GM12878 (cell line): ENCODE results near the gene SLC6A9. TPM values are rescaled to one million over a fixed set of nuclear protein-coding genes. Genes with fewer than 3 reads are reported as not detected.

Experiments
- ATAC-seq: fragments of 200-7000 bp; cut with Tn5 transposase; 3 replicates; pipeline ENCODE4 v1.9.1; 2020; ENCODE audit warnings: mild to moderate bottlenecking, moderate library complexity
- BruUV-seq: library from RNA; stranded (reverse); fragments of 400-500 nt; replicated peaks from 2 replicates; lab custom pipeline; 2021; lab: Mats Ljungman, UMichigan
- CTCF ChIA-PET: fragments of 300-600 bp; sonication (Branson Sonifier 250); formaldehyde crosslinking; extraction: SDS; loops from one replicate; lab custom pipeline; 2021; ENCODE audit warnings: inconsistent platforms; lab: Yijun Ruan, JAX
- POLR2A ChIA-PET: fragments of 350-600 bp; formaldehyde crosslinking; extraction: SDS; loops from one replicate; lab custom pipeline; 2021; ENCODE audit warnings: inconsistent platforms; lab: Charles Lee
- RAD21 ChIA-PET: fragments of 300-600 bp; sonication (Branson Sonifier 250); formaldehyde crosslinking; loops from one replicate; lab custom pipeline; 2023; ENCODE audit warnings: antibody characterized with exemption; ENCODE audit not compliant: unreplicated experiment; lab: Charles Lee
- SMC1A ChIA-PET: fragments of 300-600 bp; sonication (Branson Sonifier 250); formaldehyde crosslinking; loops from one replicate; lab custom pipeline; 2023; ENCODE audit not compliant: unreplicated experiment, uncharacterized antibody; lab: Charles Lee
- DNase-seq: peaks from one replicate; pipeline ENCODE4 v3.0.0-alpha.2; 2011; ENCODE audit warnings: low read depth, low spot score
- FAIRE-seq: peaks from 3 replicates; lab custom pipeline; 2011; peaks lifted over from hg19 to GRCh38; lab: Jason Lieb, UNC
- H2AFZ ChIP-seq: 2 replicates; pipeline ENCODE4 v1.6.0; 2011; ENCODE audit warnings: low read depth, low read length, control low read depth; ENCODE audit not compliant: control insufficient read depth
- H3K27ac ChIP-seq: 2 replicates; pipeline ENCODE4 v1.5.1; 2011; ENCODE audit warnings: control low read depth; ENCODE audit not compliant: control insufficient read depth, insufficient read depth
- H3K27me3 ChIP-seq, 2 experiments: replicated peaks in 1 of 2; 2 replicates each; pipeline versions ENCODE4 v1.6.0 to v1.6.1; 2011; ENCODE audit warnings: low read length in 1 of 2; ENCODE audit not compliant: control insufficient read depth in 2 of 2, insufficient read depth in 2 of 2
- H3K36me3 ChIP-seq, 2 experiments: 2 replicates each; pipeline ENCODE4 v1.5.1; 2011; ENCODE audit warnings: low read length in 1 of 2; ENCODE audit not compliant: control insufficient read depth in 2 of 2, insufficient read depth in 2 of 2
- H3K4me1 ChIP-seq: 2 replicates; pipeline ENCODE4 v1.6.1; 2011; ENCODE audit warnings: mild to moderate bottlenecking, low read length, moderate library complexity, mixed read lengths; ENCODE audit not compliant: control insufficient read depth, insufficient read depth
- H3K4me2 ChIP-seq: 2 replicates; pipeline ENCODE4 v1.6.0; 2011; ENCODE audit warnings: control low read depth; ENCODE audit not compliant: control insufficient read depth, insufficient read depth
- H3K4me3 ChIP-seq: fragments of 200-600 bp; sonication (generic); 2 replicates; pipeline ENCODE4 v1.5.1; 2016
- H3K79me2 ChIP-seq: 2 replicates; pipeline ENCODE4 v1.6.0; 2011; ENCODE audit warnings: low read length; ENCODE audit not compliant: control insufficient read depth, insufficient read depth
- H3K9ac ChIP-seq: 2 replicates; pipeline ENCODE4 v1.8.0; 2011; ENCODE audit warnings: low read length, control low read depth, mixed read lengths; ENCODE audit not compliant: control insufficient read depth, insufficient read depth
- H3K9me3 ChIP-seq: replicated peaks from 3 replicates; pipeline ENCODE4 v1.5.1; 2011; ENCODE audit warnings: mild to moderate bottlenecking, low read length; ENCODE audit not compliant: control insufficient read depth, insufficient read depth
- H4K20me1 ChIP-seq: 2 replicates; pipeline ENCODE4 v1.6.0; 2011; ENCODE audit not compliant: control insufficient read depth, insufficient read depth
- ATF3 ChIP-seq: IDR thresholded peaks from 2 replicates; pipeline ENCODE4 v1.6.1; 2011; ENCODE audit warnings: low read depth, mild to moderate bottlenecking, low read length, moderate library complexity, borderline replicate concordance; ENCODE audit errors: extremely low read depth
- CTCF ChIP-seq, 3 experiments: IDR thresholded peaks in 2 of 3; conservative IDR thresholded peaks in 1 of 3; 2 replicates each; pipeline ENCODE4 v1.5.1; 2011; ENCODE audit warnings: low read depth in 3 of 3, low read length in 3 of 3, mild to moderate bottlenecking in 3 of 3, control low read depth in 2 of 3, moderate library complexity in 2 of 3, inconsistent platforms in 1 of 3, mixed read lengths in 1 of 3; ENCODE audit not compliant: control insufficient read depth in 2 of 3, insufficient read depth in 1 of 3; ENCODE audit errors: extremely low read depth in 1 of 3
- RAD21 ChIP-seq: IDR thresholded peaks from 2 replicates; pipeline ENCODE4 v1.6.1; 2011; ENCODE audit warnings: mild to moderate bottlenecking, low read depth, low read length, moderate library complexity; ENCODE audit not compliant: insufficient read depth
- SMC3 ChIP-seq: IDR thresholded peaks from 2 replicates; pipeline ENCODE4 v1.6.1; 2011; ENCODE audit warnings: low read length, improper control_type of control experiment, borderline replicate concordance
- TCF12 ChIP-seq: IDR thresholded peaks from 2 replicates; pipeline ENCODE4 v1.6.1; 2011; ENCODE audit warnings: low read depth, mild to moderate bottlenecking, low read length
- WGBS: methylation state at CpG from one replicate; pipeline ENCODE4 v1.1.6; 2016; ENCODE audit warnings: low lambda C conversion rate; ENCODE audit not compliant: insufficient replicate concordance, insufficient coverage; ENCODE audit errors: missing lambda C conversion rate; 5-methylcytosine and 5-hydroxymethylcytosine counted together
- in situ Hi-C: fragments of 300-500 bp; cut with MboI; formaldehyde crosslinking; loops from 9 replicates; pipeline ENCODE4 v1.14.3; 2018; ENCODE audit warnings: mixed read lengths
- intact Hi-C: fragments of 100-400 bp; cut with micrococcal nuclease; formaldehyde crosslinking; loops from one replicate; pipeline ENCODE4 v1.14.2; 2022; ENCODE audit not compliant: unreplicated experiment
- polyA plus RNA-seq, 11 experiments: library from polyadenylated mRNA; depleted of rRNA in 4 of 11; unstranded in 6 of 11; stranded (reverse) in 5 of 11; fragments of >200 nt; fragmentation: Nextera tagmentation in 4 of 11; fragmentation: Illumina TruSeq in 1 of 11; extraction: Ambion mirVana in 4 of 11; extraction: Trizol in 1 of 11; gene quantifications; 1 replicate in 1 of 11; 2 replicates in 10 of 11; pipeline versions ENCODE4 v1.2.1 to v1.2.3, GENCODE V29; 2011 to 2016; ENCODE audit warnings: inconsistent platforms in 2 of 11, missing spikeins in 2 of 11, low read depth in 1 of 11
- total RNA-seq, 4 experiments: library from RNA; depleted of rRNA in 3 of 4; stranded (reverse); fragments of >200 nt in 3 of 4; fragmentation: Illumina TruSeq in 1 of 4; extraction: Trizol in 1 of 4; gene quantifications; 2 replicates each; pipeline versions ENCODE4 v1.2.1 to v1.2.3, GENCODE V29; 2013 to 2021
- TF ChIP-seq, protein P1 (sequence below): fragments of 450-650 bp; IDR thresholded peaks from 2 replicates; pipeline ENCODE4 v1.6.1; 2016; ENCODE audit warnings: mild to moderate bottlenecking

SLC6A9 gene
- total and polyA plus RNA-seq, 10 of the 15 experiments (the other 5 are each of a cell fraction or from before 2014, with no cell fraction given) = 0.02 to 2.0 (median 0.63) TPM

GRCh38 chr1:44036409-44037139 lies 5.3 kb upstream of the SLC6A9 start:
- H3K79me2 ChIP-seq = no peaks in the 10 kb centered on the region
- no peak overlapping the region for H3K9ac ChIP-seq
- no peak overlapping the region for H2AFZ ChIP-seq
- no peak overlapping the region for H3K27ac ChIP-seq
- in situ Hi-C loops = loop anchor here (10.0 kb wide), 1 partner anchor 272 kb away; no protein-coding TSS in a partner anchor
- WGBS = 14% methylated on average over 6 of the region's 6 CpGs
- ATAC-seq (peak; percentile 92), FAIRE-seq (peak; percentile 96)
- no peaks in the 10 kb centered on the region for H4K20me1 ChIP-seq
- H3K36me3 ChIP-seq = no peaks in the 10 kb centered on the region
- H3K4me1 ChIP-seq = peaks cover 9% of the 10 kb centered on the region; the same call in 1 of the 2 replicates
- POLR2A ChIA-PET = interaction anchor here (0.8 kb wide), 1 partner anchor 274 kb away, joined by 3 read pairs; no protein-coding TSS in a partner anchor
- CTCF ChIA-PET = interaction anchor here (0.6 to 8.9 kb wide), 28 partner anchors 10 to 797 kb away, joined by 3 to 167 read pairs (median 4); partner anchors contain the start of gene DPH2
- no peak overlapping the region for H3K4me2 ChIP-seq
- RAD21 ChIA-PET = interaction anchor here (0.8 to 4.5 kb wide), 10 partner anchors 9 to 273 kb away, joined by 3 to 39 read pairs (median 4); partner anchors contain the start of gene IPO13
- peak; percentile 83 for TF ChIP-seq RAD21
- TF ChIP-seq, protein P1, sequence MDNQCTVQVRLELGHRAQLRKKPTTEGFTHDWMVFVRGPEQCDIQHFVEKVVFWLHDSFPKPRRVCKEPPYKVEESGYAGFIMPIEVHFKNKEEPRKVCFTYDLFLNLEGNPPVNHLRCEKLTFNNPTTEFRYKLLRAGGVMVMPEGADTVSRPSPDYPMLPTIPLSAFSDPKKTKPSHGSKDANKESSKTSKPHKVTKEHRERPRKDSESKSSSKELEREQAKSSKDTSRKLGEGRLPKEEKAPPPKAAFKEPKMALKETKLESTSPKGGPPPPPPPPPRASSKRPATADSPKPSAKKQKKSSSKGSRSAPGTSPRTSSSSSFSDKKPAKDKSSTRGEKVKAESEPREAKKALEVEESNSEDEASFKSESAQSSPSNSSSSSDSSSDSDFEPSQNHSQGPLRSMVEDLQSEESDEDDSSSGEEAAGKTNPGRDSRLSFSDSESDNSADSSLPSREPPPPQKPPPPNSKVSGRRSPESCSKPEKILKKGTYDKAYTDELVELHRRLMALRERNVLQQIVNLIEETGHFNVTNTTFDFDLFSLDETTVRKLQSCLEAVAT = no peak
- peak; percentile 96 for TF ChIP-seq SMC3
- TF ChIP-seq TCF12 = 0 out of 2 replicates have a peak, but pooled peaks have one; percentile 16
- TF ChIP-seq CTCF (IDR thresholded peaks at IDR 0.05 in 2 of 3, conservative IDR thresholded peaks at IDR 0.05 in 1 of 3; ENCODE audit: control insufficient read depth in 2 of 3, extremely low read depth in 1 of 3, insufficient read depth in 1 of 3, low read depth in 3 of 3, low read length in 3 of 3) = peak; percentile 91 to 96 (median 95)
- no peak for TF ChIP-seq ATF3
- TF ChIP-seq, all 136 proteins: peak for 4
- intact Hi-C loops = loop anchor here (1.0 to 5.0 kb wide), 4 partner anchors 31 to 507 kb away; partner anchors contain the start of gene IPO13
- no peak overlapping the region for H3K4me3 ChIP-seq
- no peaks in the 10 kb centered on the region for H3K27me3 ChIP-seq
- SMC1A ChIA-PET = interaction anchor here (0.6 to 3.4 kb wide), 14 partner anchors 10 to 558 kb away, joined by 3 to 37 read pairs (median 4); no protein-coding TSS in a partner anchor
- H3K9me3 ChIP-seq = no peaks in the 10 kb centered on the region
- no TSS peak for BruUV-seq
- DNase-seq = no peak
